ENCODE measurements around the gene LIN7C.

LIN7C gene

GRCh38 chr11:27545946-27546345 lies 39.4 kb upstream of the LIN7C start:
- H3K27me3 ChIP-seq: no peaks in the 10 kb centered on the region
- no peak for DNase-seq
- H3K4me1 ChIP-seq: no peaks in the 10 kb centered on the region
- no peak overlapping the region for H3K4me3 ChIP-seq
- H3K9me3 ChIP-seq: no peaks in the 10 kb centered on the region
- TF ChIP-seq CTCF (IDR thresholded peaks at IDR 0.05): no peak
- H3K27ac ChIP-seq: no peak overlapping the region
- intact Hi-C loops (cut with DNase I; ENCODE audit: low total_unique reads): no loop called here
- peaks cover 0 to 4% (median 0%) of the 10 kb centered on the region in 3 donors for H3K36me3 ChIP-seq

- Histone ChIP-seq H3K9me3 (no peaks in the 10 kb centered on the region), H3K4me1 (no peaks in the 10 kb centered on the region), H3K27ac (no peak overlapping the region), H3K36me3 (peaks cover 0 to 5% (median 0%) of the 10 kb centered on the region in 3 donors), H3K27me3 (no peaks in the 10 kb centered on the region), H3K4me3 (no peak overlapping the region)
- DNase-seq: no peak
- TF ChIP-seq CTCF (IDR thresholded peaks at IDR 0.05): no peak
- intact Hi-C loops (cut with DNase I; ENCODE audit: low total_unique reads): no loop called here
Observed at GRCh38 chr11:27545035-27545434, 38.5 kb upstream of the LIN7C start.

GRCh38 chr11:27541790-27542189 lies 35.2 kb upstream of the LIN7C start:
- no peak for DNase-seq
- Histone ChIP-seq H3K36me3 (peaks cover 0 to 5% (median 0%) of the 10 kb centered on the region in 3 donors), H3K27me3 (no peaks in the 10 kb centered on the region), H3K27ac (no peak overlapping the region), H3K9me3 (no peaks in the 10 kb centered on the region), H3K4me1 (no peaks in the 10 kb centered on the region), H3K4me3 (no peak overlapping the region)
- intact Hi-C loops (cut with DNase I; ENCODE audit: low total_unique reads): no loop called here
- TF ChIP-seq CTCF (IDR thresholded peaks at IDR 0.05): no peak

- TF ChIP-seq CTCF (IDR thresholded peaks at IDR 0.05): no peak
- Histone ChIP-seq H3K27ac (no peak overlapping the region), H3K9me3 (no peaks in the 10 kb centered on the region), H3K27me3 (no peaks in the 10 kb centered on the region), H3K36me3 (peaks cover 0 to 5% (median 0%) of the 10 kb centered on the region in 3 donors), H3K4me1 (no peaks in the 10 kb centered on the region), H3K4me3 (no peak overlapping the region)
- no peak for DNase-seq
- intact Hi-C loops (cut with DNase I; ENCODE audit: low total_unique reads): no loop called here
Observed at GRCh38 chr11:27540051-27540450, 33.5 kb upstream of the LIN7C start.

GRCh38 chr11:27535103-27535502 lies 28.5 kb upstream of the LIN7C start:
- no peak for TF ChIP-seq CTCF (IDR thresholded peaks at IDR 0.05)
- intact Hi-C loops (cut with DNase I; ENCODE audit: low total_unique reads): no loop called here
- H3K4me1 ChIP-seq: no peaks in the 10 kb centered on the region
- H3K4me3 ChIP-seq: no peak overlapping the region
- no peaks in the 10 kb centered on the region for H3K36me3 ChIP-seq
- H3K9me3 ChIP-seq: no peaks in the 10 kb centered on the region
- H3K27ac ChIP-seq: no peak overlapping the region
- no peaks in the 10 kb centered on the region for H3K27me3 ChIP-seq
- no peak for DNase-seq

GRCh38 chr11:27532652-27533325 lies 26.2 kb upstream of the LIN7C start:
- no peaks in the 10 kb centered on the region for H3K27me3 ChIP-seq
- intact Hi-C loops (cut with DNase I; ENCODE audit: low total_unique reads): no loop called here
- no peaks in the 10 kb centered on the region for H3K4me1 ChIP-seq
- H3K9me3 ChIP-seq: no peaks in the 10 kb centered on the region
- no peak overlapping the region for H3K4me3 ChIP-seq
- DNase-seq: no peak
- H3K27ac ChIP-seq: no peak overlapping the region
- TF ChIP-seq CTCF (IDR thresholded peaks at IDR 0.05): no peak
- no peaks in the 10 kb centered on the region for H3K36me3 ChIP-seq
